ENCODE measurements around the gene DCD.

Gene DCD

GRCh38 chr12:54605138-54605970, 42.8 kb downstream of the DCD start:
- no peak for DNase-seq

GRCh38 chr12:54604436-54604835, 43.7 kb downstream of the DCD start:
- no peak for DNase-seq

- DNase-seq = no peak
These were observed 44.3 kb downstream of the DCD start for GRCh38 chr12:54603872-54604271.

DNA sequence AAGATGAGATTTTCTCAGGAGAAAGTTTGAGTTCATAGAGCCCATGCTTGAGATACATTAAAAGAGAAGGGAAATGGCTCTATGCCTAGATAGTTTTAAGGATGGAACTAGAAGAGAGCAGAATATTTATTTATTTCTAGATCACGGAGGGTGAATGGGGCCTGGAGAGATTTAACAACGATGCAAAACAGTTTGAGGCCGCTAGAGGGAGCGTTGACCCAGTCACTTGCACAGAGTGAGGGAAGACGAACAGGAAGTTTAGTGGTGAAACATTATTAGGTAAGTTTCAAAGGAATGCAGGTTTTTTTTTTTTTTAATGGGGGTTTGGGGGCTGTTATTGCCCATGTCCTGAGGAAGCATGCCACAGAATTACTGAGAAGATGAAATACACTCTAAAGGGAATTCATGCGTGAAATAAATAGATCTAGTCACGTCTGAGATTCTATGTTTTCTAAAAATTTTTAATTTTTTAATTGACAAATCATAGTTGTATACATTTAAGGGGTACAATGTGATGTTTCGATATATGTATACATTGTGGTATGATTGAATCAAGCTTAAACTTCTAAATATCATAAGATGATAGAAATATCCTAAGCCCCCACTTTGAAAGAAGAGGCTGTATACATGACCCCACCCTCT, 44.9 kb downstream of the DCD start:
- peak; percentile 12 for DNase-seq

DNA sequence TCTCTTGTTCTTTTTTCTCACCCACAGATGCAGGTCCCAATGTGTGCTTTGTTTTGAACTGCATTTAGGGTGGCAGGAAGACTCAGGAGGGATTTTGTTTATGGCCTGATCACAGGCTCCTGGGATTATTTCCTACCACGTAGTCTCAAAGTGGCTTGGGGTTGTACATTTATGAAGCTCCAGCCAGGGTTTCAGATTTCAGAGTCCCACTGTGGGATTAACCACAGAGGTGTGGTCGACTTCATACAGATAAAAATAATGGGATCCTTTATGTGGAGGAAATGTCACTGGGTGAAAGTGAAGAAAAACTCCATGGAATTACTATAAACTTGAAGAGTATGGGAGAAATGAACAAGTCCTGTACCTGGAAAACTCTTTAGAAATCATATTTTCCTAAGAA, 45.5 kb downstream of the DCD start:
- no peak for DNase-seq

- no peak for DNase-seq
These were observed 46.3 kb downstream of the DCD start for GRCh38 chr12:54601841-54602240.

- no peak for DNase-seq
These were observed 49.2 kb downstream of the DCD start for GRCh38 chr12:54598970-54599369.

GRCh38 chr12:54596526-54596946, 51.6 kb downstream of the DCD start:
- peak; percentile 26 for DNase-seq

- no peak for DNase-seq
These were observed 52.7 kb downstream of the DCD start for GRCh38 chr12:54595471-54595870.
